ENCODE results near the gene PRR33.
"Not testable (repeated sequence)": the region's sequence is repeated elsewhere in the genome, so short reads cannot be mapped to it uniquely, and the experiment has no call there.

Gene PRR33

DNA sequence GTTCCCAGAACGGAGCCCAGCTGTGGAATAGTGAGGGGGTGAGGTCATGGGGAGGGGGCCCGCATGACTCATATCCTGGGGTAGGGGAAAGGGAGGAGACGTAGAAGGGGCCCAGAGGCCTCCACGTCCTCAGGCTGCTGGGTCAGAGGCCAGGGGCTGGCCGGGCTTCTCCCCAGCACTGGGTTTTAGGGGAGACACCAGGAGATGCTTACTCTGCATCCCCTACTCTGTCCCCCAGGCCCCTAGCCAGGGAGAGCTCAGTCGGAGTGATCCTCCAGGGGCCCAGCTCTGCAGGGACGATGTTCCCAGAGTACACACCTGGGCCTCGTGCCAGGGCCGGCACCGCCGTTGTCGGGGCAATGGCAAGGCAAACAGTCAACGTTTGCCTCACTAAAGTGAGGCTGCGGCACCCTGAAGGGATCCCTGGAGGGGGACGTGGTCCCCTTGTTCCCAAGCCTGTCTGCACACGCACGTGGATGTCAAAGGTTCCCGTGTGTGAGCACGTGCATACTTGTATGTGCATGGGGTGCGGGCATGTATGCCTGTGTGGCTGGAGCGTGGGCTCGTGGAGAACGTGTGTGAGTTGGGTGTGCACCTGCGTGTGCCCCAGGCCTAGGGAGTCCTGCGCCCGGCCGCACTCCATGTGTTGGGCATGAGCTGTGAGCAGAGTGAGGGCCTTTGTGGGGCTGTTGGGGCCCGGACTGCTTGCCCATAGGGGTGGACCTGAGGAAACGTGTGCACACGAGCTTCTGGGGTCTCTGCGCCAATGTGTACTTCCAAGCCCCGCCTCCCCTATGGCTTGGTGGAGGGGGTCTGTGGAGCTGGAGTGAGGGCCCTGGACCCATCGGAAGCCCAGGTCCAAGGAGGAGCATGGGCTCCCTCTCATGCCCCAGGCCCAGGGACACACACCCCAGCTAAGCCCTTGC, 14.2 kb downstream of the PRR33 start:
- no peak overlapping the region for H3K4me3 ChIP-seq (ENCODE audit: low read depth, low read length)
- ChIA-PET POLR2A (no interaction called here), CTCF (interaction anchor here (0.9 to 4.0 kb wide), 9 partner anchors 14 to 273 kb away, joined by 3 to 29 read pairs (median 3); partner anchors contain the start of genes H19 and PRR33)
- no peak for DNase-seq (ENCODE audit: low read depth, low spot score)
- TF ChIP-seq, protein P1, sequence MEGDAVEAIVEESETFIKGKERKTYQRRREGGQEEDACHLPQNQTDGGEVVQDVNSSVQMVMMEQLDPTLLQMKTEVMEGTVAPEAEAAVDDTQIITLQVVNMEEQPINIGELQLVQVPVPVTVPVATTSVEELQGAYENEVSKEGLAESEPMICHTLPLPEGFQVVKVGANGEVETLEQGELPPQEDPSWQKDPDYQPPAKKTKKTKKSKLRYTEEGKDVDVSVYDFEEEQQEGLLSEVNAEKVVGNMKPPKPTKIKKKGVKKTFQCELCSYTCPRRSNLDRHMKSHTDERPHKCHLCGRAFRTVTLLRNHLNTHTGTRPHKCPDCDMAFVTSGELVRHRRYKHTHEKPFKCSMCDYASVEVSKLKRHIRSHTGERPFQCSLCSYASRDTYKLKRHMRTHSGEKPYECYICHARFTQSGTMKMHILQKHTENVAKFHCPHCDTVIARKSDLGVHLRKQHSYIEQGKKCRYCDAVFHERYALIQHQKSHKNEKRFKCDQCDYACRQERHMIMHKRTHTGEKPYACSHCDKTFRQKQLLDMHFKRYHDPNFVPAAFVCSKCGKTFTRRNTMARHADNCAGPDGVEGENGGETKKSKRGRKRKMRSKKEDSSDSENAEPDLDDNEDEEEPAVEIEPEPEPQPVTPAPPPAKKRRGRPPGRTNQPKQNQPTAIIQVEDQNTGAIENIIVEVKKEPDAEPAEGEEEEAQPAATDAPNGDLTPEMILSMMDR (IDR thresholded peaks at IDR 0.05; ENCODE audit: insufficient read depth, low read length, missing control alignments), result no peak

DNA sequence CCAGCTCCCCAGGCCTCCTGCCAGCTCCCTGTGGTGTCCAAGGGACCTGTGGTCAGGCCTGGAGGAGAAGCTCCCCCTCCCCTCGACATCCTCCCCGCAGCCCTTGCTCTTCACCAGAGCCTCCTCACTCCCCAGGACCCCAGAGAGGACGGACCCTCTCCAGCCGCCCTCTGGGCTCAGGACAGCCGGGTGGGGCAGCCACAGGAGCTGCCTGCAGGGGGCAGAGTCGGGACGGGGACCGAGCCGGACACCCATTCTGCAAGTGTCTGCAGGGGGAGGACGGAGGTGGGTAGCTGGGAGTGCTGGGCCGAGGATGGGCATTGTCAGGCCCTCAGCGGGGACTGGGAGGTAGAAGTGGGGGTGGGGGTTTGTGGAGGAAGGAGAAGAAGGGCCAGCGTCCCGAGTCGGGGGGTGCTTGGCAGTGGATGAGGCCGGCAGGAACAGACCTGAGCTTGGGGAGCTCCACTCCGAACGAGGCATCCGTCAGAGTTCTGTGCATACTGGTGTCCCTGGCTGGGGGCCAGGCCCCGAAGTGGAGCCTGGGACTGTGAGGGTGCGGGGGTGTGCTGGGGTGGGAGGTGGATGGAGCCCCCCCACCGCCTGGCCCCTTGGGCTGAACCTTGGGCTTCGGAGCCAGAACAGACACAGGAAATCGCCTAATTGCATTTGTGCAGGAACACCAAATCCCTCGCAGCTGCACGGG, 15.2 kb downstream of the PRR33 start:
- DNase-seq (ENCODE audit: low read depth, low spot score), result no peak
- CTCF ChIA-PET, result interaction anchor here (0.9 to 4.0 kb wide), 15 partner anchors 13 to 274 kb away, joined by 3 to 29 read pairs (median 3); partner anchors contain the start of genes H19, PRR33 and SYT8
- POLR2A ChIA-PET, result no interaction called here
- TF ChIP-seq, protein P1 (IDR thresholded peaks at IDR 0.05; ENCODE audit: insufficient read depth, low read length, missing control alignments), result peak; percentile 65
- H3K4me3 ChIP-seq (ENCODE audit: low read depth, low read length), result no peak overlapping the region

DNA sequence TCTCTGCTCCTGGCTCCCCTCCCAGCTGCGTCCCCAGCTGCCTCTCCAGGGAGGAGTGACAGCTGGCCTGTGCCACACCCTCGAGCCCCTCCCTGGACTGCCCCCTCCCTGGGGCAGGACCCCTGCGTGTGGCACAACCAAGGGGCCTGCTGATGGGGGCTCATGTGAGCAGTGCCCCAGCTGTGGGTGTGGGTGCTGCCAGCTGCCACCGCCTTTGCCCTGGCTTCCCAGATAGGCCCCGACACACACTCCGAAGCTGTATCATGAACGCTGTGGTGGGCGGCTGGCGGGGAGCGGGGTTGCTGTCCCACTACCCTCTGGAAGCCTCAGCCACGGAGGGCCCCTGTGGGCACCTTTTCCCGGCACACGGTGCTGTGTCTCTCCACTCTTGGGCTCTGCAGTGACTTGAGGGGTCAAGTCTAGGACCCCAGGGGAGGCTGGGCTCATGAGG, 15.8 kb downstream of the PRR33 start:
- POLR2A ChIA-PET, result not testable (repeated sequence)
- CTCF ChIA-PET, result interaction anchor here (0.9 to 4.0 kb wide), 11 partner anchors 12 to 275 kb away, joined by 3 to 29 read pairs (median 4); partner anchors contain the start of gene SYT8

DNA sequence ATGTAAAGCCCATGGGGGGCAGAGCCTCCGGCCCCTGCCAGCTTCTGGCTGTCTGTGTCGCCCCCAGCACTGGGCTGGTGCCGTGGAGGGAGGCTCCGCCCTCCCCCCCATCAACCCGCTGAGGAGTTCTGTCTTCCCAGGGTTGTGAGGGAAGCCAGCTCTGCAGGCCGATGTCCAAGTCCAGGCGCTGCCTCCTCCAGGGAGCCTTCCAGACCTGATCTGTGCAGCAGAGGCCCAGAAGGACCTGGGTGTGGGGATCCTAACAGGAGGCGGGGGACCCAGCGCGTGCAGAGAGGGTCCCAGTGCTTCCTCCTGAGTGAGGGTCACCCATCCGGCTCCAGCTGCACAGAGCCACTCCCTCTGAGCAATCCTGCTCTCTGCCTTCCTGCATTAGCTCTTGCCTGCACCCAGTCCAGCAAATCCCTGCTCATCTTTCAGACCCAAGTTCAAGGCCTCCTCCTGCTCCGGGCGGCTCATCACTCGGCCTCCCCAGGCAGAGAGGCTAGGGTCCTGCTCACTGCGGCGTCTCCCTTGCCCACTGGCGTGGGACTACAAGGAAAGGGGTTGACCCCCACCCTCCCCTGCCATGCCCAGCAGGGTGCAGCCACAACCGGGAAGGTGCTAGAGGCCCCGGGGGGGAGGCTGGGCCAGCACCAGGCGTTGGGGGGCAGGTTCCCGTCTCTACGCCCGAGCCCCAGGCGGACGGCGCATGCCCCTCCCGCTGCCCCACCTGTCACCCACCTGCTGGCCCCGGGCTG, 16.4 kb downstream of the PRR33 start:
- no peak for DNase-seq (ENCODE audit: low read depth, low spot score)
- H3K4me3 ChIP-seq (ENCODE audit: low read depth, low read length), result no peak overlapping the region
- ChIA-PET CTCF (interaction anchor here (1.1 to 4.0 kb wide), 6 partner anchors 41 to 275 kb away, joined by 3 to 29 read pairs (median 5); partner anchors contain the start of gene SYT8), POLR2A (no interaction called here)
- TF ChIP-seq, protein P1 (IDR thresholded peaks at IDR 0.05; ENCODE audit: insufficient read depth, low read length, missing control alignments), result no peak

More for the DNA sequence above, 15.8 kb downstream of the PRR33 start:
- H3K4me3 ChIP-seq (ENCODE audit: low read depth, low read length); DNase-seq (ENCODE audit: low read depth, low spot score): not testable (repeated sequence)

DNA sequence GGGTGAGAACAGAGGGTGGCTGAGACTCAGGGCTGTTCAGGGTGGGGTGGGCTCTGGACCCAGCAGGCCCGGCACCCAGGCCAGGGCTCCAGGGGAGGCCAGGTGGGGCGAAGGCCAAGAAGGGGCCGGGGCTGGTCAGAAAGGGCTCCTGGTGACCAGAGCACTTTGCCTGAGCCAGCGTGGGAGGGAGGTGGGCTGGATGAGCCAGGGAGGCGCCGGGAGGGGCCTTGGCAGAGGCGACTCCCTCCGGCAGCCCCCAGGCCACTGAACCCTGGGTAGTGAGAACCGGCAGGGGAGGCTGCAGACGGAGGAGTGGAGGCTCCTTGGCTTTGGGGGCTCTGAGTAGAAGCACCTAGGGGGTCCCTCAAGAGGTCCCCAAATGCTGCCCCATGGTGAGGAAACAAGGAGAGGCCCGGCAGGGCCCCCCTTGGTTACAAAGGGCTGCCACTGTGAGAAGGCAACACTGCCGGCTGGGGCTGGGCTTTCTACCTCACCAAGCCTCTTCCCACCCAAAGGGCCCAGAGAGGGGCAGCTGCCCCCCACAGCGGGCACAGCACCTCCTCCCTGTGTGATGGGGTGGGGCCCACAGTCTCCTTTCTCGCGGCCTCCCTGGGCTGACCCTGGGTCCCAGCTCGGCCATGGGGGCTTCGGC, 17.1 kb downstream of the PRR33 start:
- DNase-seq (ENCODE audit: low read depth, low spot score); H3K4me3 ChIP-seq (ENCODE audit: low read depth, low read length); POLR2A ChIA-PET: not testable (repeated sequence)
- CTCF ChIA-PET, result interaction anchor here (1.4 to 2.5 kb wide), 3 partner anchors 74 to 276 kb away, joined by 3 to 17 read pairs (median 7); no protein-coding TSS in a partner anchor

DNA sequence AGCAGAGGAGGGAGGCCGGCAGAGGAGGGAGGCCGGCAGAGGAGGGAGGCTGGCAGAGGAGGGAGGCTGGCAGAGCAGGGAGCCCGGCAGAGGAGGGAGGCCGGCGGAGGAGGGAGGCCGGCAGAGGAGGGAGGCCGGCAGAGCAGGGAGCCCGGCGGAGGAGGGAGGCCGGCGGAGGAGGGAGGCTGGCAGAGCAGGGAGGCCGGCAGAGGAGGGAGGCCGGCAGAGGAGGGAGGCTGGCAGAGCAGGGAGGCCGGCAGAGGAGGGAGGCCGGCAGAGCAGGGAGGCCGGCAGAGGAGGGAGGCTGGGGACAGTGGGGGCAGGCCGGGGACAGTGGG, 17.9 kb downstream of the PRR33 start:
- H3K4me3 ChIP-seq (ENCODE audit: low read depth, low read length); POLR2A ChIA-PET; DNase-seq (ENCODE audit: low read depth, low spot score); CTCF ChIA-PET: not testable (repeated sequence)

DNA sequence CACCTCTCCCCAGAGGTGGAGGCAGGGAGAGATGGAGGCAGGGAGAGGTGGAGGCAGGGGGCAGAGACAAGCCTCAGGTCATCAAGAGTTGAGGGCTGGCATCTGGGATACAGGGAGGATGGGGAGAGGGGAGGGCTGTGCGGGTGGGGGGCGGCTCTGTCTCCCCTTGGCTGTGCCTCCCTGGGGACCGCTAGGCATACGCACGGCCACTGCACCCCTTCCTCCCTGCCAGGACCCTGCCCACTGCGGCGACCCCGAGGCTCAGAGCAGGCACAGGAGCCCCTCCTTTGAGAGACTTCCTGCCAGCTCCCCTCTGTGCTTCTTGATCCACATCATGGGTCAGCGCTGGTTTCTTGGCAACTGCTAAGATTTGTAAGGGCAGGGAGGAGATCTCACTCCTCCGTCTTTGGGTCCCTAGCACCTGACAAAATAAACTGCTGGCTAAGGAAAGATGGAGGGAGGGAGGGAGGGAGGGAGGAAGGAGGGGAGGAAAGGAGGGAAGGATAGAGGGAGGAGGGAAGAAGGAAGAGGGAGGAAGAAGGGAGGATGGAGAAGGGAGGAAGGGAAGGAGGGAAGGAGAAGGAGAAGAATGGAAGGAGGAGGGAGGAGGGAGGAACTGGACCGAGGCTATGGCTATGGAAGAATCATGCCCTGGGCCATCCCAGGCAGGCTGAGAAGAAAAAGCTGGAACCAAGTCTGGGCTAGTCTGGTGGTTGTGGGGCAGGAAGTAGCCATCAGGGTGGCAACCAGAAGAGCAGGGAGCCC, 18.5 kb downstream of the PRR33 start:
- no peak for DNase-seq (ENCODE audit: low read depth, low spot score)
- TF ChIP-seq, protein P1 (IDR thresholded peaks at IDR 0.05; ENCODE audit: insufficient read depth, low read length, missing control alignments), result no peak
- H3K4me3 ChIP-seq (ENCODE audit: low read depth, low read length), result no peak overlapping the region
- ChIA-PET CTCF (no interaction called here), POLR2A (interaction anchor here (0.7 kb wide), 1 partner anchor 278 kb away, joined by 3 read pairs; no protein-coding TSS in a partner anchor)
